ENCODE results near the gene ENGASE.
"Not testable (repeated sequence)": the region's sequence is repeated elsewhere in the genome, so short reads cannot be mapped to it uniquely, and the experiment has no call there.

ENGASE gene

GRCh38 chr17:79074649-79075445 lies at the start of gene ENGASE:
ENGASE (plus strand) TSS chr17:79074824; CDS start chr17:79074945, 121 bp downstream.
- DNase-seq (ENCODE audit: low read depth in 3 of 3) = peak; percentile 84 to 94 (median 90)

GRCh38 chr17:79024901-79025737 lies 49.5 kb upstream of the ENGASE start:
- DNase-seq (ENCODE audit: low read depth in 3 of 3) = no peak

DNA sequence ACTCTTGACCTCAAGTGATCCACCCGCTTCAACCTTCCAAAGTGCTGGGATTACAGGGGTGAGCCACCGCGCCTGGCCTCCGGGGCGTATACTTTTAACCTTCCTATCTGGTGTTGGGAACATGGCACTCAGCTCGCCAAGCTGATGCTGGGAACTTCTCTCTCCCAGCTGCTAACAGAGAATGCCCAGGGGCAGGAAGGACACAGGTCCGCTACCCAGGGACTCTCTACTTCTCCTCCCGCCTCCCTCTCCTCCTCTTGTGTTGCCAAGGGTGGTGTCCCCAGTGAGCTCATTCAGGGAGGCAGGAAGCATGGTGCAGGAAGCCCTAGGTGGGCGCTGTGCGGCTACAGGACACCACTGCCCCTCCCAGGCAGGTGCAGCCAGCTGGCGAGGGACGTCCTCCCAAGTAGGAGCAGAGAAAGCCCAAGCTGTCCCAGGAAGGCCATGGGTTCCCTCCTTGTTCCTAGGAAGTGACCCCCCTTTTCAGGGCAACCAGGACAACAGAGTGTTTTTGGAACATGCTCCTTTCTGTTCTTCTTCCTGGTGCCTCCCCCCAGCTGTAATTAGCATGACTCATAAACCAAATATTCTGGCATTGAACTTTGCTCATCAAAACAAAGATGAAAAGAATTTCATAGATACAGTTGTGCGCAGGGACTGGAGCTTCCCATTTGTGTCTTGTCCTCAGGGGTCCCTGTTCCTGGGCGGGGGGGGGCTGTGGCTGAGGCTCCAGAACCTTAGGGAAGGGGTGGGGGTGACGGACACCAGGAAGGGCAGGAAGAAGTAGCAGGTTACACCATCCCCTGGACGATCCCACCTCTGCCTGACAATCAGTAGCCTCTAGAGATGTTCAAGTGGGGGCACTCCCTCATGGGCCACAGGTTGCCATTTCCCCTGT lies 48.0 kb upstream of the ENGASE start:
- no peak for DNase-seq (ENCODE audit: low read depth in 3 of 3)

DNA sequence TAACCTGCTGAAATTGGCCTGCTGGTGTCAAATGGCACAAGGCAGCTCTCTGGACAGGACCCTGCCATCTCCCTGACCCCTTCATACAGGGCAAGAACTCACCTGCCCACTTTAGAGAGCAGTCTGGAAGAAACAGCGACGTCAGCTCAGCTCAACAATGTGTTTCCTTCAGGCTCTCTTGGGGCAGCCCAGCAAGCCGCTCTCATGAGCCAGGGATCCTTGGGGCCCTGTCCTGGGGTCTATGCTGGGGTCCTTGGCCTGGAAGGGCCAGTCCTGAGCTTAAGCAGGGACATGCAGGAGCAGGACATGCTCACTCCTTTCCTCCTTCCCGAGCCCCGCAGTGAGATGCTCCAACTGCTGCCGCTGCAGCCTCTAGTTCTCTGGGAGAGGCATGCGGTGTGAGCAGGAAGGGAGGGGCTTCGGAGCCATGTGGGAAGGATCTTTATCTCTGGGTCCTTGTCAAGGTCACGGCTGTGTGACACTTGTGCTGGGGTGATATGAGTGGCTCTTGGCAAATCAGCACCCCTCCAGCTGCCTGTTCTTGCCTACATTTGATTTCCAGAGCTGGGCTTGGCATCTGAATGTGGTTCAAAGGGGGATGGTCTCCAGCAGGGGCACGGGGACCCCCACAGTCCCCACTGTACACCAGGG lies 47.2 kb upstream of the ENGASE start:
- no peak for DNase-seq (ENCODE audit: low read depth in 3 of 3)

DNA sequence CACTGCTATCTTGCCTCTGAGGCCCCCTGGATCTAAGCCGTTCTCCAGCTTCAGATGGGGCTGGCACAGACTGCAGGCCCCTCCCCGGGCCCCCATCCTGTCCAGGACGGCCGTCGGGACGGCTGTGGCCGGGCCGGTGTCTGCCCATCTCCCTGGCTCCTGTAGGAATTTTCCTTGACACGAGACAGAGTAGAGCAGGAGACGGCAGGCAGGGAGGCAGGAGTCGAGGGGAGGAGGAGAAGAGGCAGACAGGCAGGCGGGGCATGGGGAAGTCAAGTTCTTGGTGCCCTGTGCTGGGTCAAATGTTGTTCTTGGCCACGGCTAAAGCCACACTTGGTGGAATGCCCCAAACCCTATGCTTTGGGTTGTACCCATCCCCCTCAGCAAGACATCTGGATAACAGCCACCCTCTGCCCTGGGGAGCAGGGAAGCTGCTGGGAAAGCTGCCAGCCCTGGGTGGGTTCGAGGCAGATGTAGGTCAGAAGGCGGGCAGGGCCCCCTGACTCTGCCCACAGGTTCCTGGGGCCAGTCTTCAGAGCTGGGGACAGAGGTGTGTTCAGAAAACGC lies 46.6 kb upstream of the ENGASE start:
- DNase-seq (ENCODE audit: low read depth in 3 of 3) = no peak

DNA sequence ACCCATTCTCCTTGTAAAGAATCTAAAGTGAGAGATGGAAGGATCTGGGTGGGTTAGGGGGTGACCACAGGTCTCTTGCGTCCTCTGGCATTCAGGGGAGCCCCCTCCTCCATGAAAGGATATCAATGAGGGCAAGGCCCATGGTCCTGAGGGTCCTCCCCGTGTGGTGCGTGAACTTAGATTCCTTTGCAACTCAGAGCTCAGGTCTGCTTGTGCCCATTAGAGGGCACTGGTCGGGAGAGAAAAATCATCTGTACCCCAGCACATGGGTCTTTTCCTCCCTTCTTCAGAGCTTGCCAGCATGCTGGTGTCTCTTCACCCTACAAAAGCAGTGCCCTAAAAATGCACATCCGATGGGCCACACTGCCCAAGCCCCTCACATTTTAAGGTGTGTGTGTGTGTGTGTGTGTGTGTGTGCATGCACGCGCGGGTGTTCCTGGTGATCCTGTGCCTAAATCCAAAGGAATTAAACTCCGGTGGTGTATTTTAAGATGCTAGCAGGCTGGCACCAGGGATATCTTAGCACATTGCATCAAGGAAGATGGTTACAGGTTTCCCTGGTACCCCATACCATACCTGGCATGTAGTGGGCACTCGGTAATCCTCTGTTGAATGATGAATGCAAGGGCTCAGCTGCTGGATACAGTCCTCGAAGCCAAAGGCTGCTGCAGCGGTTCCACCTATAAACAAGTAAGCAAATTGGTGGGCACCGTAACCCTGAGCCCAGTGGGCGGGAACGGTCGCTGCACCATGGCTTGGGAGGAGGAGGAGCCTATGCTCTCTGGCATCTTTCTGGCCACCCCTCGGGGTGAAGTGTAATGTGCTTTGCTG lies 45.9 kb upstream of the ENGASE start:
- no peak for DNase-seq (ENCODE audit: low read depth in 3 of 3)

DNA sequence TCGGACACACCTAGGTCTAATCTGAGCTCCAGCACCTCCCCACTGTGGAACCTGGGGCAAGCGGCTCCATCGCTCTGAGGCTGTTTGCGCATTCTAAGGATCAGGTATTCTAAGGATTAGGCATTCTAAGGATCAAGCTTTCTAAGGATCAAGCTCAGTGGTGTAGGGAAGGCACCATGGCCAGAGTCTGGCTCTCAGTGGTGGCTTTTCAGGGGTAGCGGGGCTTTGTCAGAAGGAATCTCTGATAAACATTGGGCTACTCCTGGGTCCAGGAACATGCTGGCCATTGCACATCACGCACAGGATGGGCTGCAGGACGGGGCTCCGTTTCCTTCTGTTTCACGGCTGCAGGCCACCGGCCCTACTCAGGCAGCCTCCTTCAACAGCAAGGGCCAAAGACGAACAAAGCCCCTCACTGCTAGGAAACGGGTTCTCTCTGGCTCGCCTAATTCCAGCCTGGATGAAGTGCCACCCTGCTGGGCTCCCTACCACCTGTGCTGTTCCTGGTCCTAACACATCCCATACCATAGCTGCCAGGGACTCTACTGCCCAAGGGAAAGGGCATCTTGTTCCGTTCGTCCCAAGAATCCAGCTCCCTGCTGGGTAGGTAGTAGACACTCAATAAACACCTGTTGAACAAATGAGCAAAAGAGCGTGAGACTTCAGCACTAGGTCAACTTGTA lies 45.2 kb upstream of the ENGASE start:
- no peak for DNase-seq (ENCODE audit: low read depth in 3 of 3)

DNA sequence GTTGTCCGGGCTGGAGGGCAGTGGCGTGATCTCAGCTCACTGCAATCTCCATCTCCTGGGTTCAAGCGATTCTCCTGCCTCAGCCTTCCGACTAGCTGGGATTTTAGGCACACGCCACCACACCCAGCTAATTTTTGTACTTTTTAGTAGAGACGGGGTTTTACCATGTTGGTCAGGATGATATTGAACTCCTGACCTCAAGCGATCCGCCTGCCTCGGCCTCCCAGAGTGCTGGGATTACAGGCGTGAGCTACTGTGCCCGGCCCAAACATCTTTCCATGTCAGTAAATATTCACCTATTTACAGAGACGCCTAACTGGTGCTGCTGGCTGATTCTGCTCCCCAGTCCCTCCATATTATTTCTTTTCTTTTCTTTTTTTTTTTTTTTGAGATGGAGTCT lies 44.0 kb upstream of the ENGASE start:
- not testable (repeated sequence) for DNase-seq (ENCODE audit: low read depth in 3 of 3)

DNA sequence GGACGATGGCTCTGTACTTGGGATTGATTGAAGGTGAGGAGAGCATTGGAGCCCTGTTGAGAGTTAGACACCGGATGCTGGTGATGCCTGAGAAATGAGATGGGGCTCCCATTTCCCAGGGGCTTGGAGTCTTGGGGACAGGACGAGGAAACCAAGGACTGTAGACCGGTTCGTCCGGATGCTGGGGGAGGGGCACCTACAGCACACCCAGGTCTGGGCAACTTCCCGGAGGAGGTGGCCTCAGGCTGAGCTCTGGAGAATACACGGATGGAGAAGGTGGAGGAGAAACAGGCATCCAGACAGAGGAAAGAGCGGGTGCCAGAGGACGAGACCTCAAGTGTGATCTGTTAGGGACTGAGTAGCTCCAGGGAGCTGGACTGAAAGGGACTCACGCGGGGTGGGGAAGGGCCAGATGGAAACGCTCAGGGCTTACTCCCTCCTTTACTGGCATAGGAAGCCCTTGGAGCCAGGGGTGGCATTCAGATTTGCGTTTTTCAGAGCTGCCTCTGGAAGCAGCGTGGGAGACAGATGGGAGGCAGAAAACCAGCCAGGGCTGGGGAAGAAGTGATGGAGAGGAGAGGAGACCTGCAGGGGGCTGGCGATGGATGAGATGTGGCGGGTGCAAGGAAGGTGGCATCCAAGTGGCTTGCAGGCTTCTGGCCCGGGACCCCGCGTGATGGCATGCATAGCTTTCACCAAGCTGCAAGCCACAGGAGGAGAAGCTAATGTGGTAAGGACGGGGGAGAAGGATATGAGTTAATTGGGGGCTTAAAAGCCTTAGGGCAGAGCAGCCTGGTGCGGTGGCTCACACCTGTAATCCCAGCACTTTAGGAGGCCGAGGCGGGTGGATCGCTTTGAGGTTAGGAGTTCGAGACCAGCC lies 42.4 kb upstream of the ENGASE start:
- DNase-seq (ENCODE audit: low read depth in 3 of 3) = no peak

- no peak for DNase-seq (ENCODE audit: low read depth in 3 of 3)
These were observed 41.5 kb upstream of the ENGASE start for GRCh38 chr17:79033046-79033616.

DNA sequence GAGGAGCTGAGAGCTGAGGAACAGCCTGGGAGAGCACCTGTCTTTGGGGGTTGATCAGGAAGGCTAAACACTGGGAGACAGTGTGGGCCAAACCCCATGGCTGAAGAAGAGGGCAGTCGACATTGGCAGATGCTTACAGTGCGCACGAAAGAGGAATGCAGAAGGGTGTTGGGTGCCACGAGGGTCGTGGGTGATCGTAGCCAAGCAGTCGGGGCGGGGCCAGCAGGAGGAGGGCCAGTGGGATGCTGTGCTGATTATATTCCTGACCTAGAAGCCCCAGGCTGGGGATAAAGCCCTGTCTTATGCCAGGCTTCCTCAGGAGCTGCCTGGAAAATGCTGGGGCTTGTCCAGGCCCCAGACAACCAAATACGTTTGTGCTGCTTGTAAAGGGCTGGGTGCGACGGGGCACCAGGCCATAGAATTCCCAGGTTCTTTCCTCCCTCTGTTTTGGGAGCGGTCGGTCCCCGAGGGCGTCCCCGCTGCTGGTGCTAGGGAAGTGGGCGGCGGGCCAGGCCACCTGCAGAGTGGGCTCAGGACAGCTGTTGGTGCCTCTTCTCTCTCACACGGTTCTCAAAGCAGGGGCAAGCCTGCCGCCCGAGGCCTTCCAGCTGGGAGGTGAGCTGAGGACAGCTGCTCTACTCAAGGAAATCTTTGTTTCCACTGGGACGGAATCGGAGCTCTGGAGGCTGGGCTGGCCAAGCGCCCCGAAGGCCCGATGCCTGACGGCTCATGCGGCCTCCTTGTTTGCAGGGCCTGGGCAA lies 40.7 kb upstream of the ENGASE start:
- no peak for DNase-seq (ENCODE audit: low read depth in 3 of 3)

DNA sequence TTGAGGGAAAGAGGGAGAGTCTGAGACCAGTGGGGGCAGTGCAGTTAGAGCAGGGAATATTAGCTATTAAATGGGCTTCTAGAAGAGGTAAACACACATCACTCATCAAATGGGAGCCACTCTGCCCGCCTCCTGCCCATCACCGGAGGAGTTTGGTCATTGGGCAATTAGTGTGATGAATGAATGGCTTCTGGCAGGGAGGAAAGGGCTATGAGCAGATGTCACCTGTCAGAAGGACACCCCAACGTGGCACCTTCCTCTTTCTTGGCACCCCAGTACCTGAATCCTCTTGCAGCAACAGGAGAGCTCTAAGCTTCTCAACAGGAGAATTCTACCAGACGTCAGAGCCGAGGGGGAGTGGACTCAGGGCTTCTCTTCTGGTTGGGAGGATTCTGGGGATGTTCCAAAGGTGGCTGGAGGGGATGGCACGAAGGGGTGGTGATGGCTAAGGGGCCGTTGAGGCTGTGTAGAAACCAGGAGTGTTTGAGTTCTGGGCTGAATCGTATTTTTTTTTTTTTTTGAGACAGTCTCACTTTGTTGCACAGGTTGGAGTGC lies 39.6 kb upstream of the ENGASE start:
- no peak for DNase-seq (ENCODE audit: low read depth in 3 of 3)

DNA sequence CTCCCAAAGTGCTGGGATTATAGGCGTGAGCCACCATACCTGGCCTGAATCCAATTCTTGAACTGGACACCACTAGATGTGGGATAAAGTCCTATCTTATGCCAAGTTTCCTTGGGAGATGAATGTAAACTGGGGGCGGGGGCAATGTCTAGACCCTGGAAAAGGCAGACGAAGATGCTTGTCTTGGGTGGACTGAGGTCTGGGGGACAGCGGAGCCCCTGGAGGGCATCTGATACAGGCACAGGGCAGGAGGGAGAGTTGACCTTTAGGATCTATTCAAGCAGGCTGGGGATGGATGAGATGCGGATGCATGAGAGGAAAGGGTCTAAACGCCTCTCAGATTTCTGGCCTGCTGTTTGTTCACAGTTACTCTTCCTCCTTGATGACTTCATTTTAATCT lies 38.9 kb upstream of the ENGASE start:
- no peak for DNase-seq (ENCODE audit: low read depth in 3 of 3)

- DNase-seq (ENCODE audit: low read depth in 3 of 3) = no peak
These were observed 38.4 kb upstream of the ENGASE start for GRCh38 chr17:79036181-79036580.

GRCh38 chr17:79036596-79036995 lies 38.0 kb upstream of the ENGASE start:
- DNase-seq (ENCODE audit: low read depth in 3 of 3) = no peak

DNA sequence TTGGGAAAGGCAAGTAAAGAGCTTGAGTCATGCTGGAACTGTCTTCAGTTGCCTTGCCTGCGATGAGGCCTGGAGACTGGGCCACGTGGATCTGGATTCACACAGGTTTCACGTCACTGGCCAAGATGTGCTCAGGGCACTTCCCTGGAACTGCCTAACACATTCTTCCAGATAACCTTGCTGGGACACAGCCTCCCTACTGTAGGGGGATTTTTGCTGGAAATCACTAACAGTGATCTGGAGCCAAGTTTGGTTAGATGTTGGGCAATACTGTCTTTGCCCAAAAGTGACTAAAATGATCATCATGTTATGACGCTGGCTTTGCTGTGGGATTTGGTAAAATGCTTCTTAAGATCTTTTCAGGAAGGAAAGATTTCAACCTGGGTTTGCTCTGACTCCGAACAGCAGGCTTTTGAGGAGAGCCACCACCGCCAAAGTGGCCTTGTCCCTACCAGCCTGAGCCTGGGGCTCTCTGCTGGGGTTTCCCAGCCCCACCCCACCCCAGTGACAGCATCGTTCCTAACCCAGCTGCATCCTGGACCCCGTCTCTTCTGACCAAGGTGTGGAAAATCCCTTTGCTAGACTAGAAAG lies 36.0 kb upstream of the ENGASE start:
- no peak for DNase-seq (ENCODE audit: low read depth in 3 of 3)

DNA sequence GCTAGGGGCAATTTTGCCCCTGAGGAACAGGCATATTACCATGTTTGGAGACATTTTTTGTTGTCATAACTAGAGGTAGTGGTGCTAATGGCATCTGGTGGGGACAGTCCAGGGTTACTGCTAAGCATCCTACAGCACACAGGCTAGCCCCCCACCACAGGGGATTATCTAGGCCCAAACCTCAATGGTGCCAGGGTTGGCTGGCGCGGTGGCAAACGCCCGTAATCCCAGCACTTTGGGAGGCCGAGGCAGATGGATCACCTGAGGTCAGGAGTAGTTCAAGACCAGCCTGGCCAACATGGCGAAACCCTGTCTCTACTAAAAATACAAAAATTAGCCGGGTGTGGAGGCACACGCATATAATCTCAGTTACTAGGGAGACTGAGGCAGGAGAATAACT lies 35.5 kb upstream of the ENGASE start:
- DNase-seq (ENCODE audit: low read depth in 3 of 3) = no peak
